B cell (primary cell): ENCODE data around the gene ADGRV1. TPM values are rescaled to one million over a fixed set of nuclear protein-coding genes. Genes with fewer than 3 reads are reported as not detected.

Source experiments
- ATAC-seq: fragments of 200-7000 bp; cut with Tn5 transposase; one replicate; pipeline ENCODE4 v1.10.0; 2021; ENCODE audit warnings: low read depth, mild to moderate bottlenecking, moderate number of reproducible peaks, moderate library complexity
- CTCF ChIA-PET: fragments of 350-600 bp; sonication (Branson Sonifier 250); formaldehyde crosslinking; loops from one replicate; lab custom pipeline; 2021; ENCODE audit warnings: antibody characterized with exemption, inconsistent platforms; lab: Charles Lee
- POLR2A ChIA-PET: fragments of 350-600 bp; sonication (Branson Sonifier 250); formaldehyde crosslinking; loops from one replicate; lab custom pipeline; 2021; ENCODE audit warnings: antibody characterized with exemption; lab: Charles Lee
- DNase-seq: peaks from one replicate; pipeline ENCODE4 v3.0.0; 2013
- H2AFZ ChIP-seq: 2 replicates; pipeline ENCODE4 v1.6.1; 2012; ENCODE audit warnings: mild to moderate bottlenecking, low read depth, low read length; ENCODE audit not compliant: insufficient read depth, poor library complexity, severe bottlenecking
- H3K27ac ChIP-seq, 2 donors: 1 replicate in 1 of 2; 2 replicates in 1 of 2; pipeline ENCODE4 v1.5.1; 2012 to 2013; ENCODE audit warnings: low read length in 2 of 2, mild to moderate bottlenecking in 2 of 2, moderate library complexity in 1 of 2
- H3K27me3 ChIP-seq, 4 experiments: fragments of 200-600 bp in 1 of 4; sonication (generic) in 1 of 4; replicated peaks in 1 of 4; 1 replicate in 2 of 4; 2 replicates in 2 of 4; pipeline versions ENCODE4 v1.6.1 to v1.7.0; 2013 to 2016; ENCODE audit warnings: low read length in 3 of 4, mild to moderate bottlenecking in 2 of 4, mixed read lengths in 1 of 4, moderate library complexity in 1 of 4; ENCODE audit not compliant: insufficient read depth in 4 of 4, control insufficient read depth in 3 of 4; ENCODE audit errors: control extremely low read depth in 1 of 4
- H3K36me3 ChIP-seq, 2 experiments: replicated peaks in 1 of 2; 1 replicate in 1 of 2; 2 replicates in 1 of 2; pipeline versions ENCODE4 v1.6.1 to v1.7.1; 2013; ENCODE audit warnings: low read length in 1 of 2; ENCODE audit not compliant: insufficient read depth in 2 of 2, control insufficient read depth in 1 of 2; ENCODE audit errors: control extremely low read depth in 1 of 2, extremely low read depth in 1 of 2
- H3K4me1 ChIP-seq, 2 donors: fragments of 200-600 bp in 1 of 2; sonication (generic) in 1 of 2; 1 replicate in 1 of 2; 2 replicates in 1 of 2; pipeline versions ENCODE4 v1.5.1 to v1.6.1; 2013 to 2017; ENCODE audit warnings: low read length in 2 of 2; ENCODE audit not compliant: control insufficient read depth in 2 of 2, insufficient read depth in 2 of 2
- H3K4me2 ChIP-seq: replicated peaks from 2 replicates; pipeline ENCODE3; 2012; ENCODE audit warnings: mild to moderate bottlenecking, low read depth, low read length; ENCODE audit not compliant: poor library complexity, severe bottlenecking
- H3K4me3 ChIP-seq, 5 experiments: fragments of 200-600 bp in 1 of 5; sonication (generic) in 1 of 5; 1 replicate in 3 of 5; 2 replicates in 2 of 5; pipeline versions ENCODE4 v1.5.1 to v1.7.0; 2011 to 2016; ENCODE audit warnings: low read length in 4 of 5, mild to moderate bottlenecking in 4 of 5, low read depth in 2 of 5, control low read depth in 1 of 5, moderate library complexity in 1 of 5; ENCODE audit not compliant: insufficient read depth in 1 of 5; ENCODE audit errors: control extremely low read depth in 1 of 5, extremely low read depth in 1 of 5
- H3K79me2 ChIP-seq: fragments of 200-600 bp; sonication (generic); one replicate; pipeline ENCODE4 v1.6.0; 2016; ENCODE audit warnings: low read length; ENCODE audit not compliant: control insufficient read depth, insufficient read depth
- H3K9ac ChIP-seq: fragments of 200-600 bp; sonication (generic); 2 replicates; pipeline ENCODE4 v1.6.1; 2017; ENCODE audit warnings: mild to moderate bottlenecking, low read length, moderate library complexity
- H3K9me3 ChIP-seq, 3 donors: one replicate each; pipeline versions ENCODE4 v1.6.1 to v1.7.1; 2013; ENCODE audit warnings: low read length in 2 of 3; ENCODE audit not compliant: control insufficient read depth in 2 of 3, insufficient read depth in 1 of 3; ENCODE audit errors: control extremely low read depth in 1 of 3
- H4K20me1 ChIP-seq: 2 replicates; pipeline ENCODE4 v1.6.0; 2012; ENCODE audit warnings: mild to moderate bottlenecking, low read length; ENCODE audit not compliant: insufficient read depth, control insufficient read depth, poor library complexity, severe bottlenecking
- H3K27ac Mint-ChIP-seq: one replicate; pipeline ENCODE4 v1.8.0; 2021; ENCODE audit warnings: mixed read lengths
- H3K27me3 Mint-ChIP-seq: one replicate; pipeline ENCODE4 v1.8.0; 2021; ENCODE audit warnings: mixed read lengths
- H3K4me1 Mint-ChIP-seq: one replicate; pipeline ENCODE4 v1.8.0; 2021; ENCODE audit warnings: mixed read lengths
- H3K4me3 Mint-ChIP-seq: one replicate; pipeline ENCODE4 v1.8.0; 2021; ENCODE audit warnings: mixed read lengths
- H3K9me3 Mint-ChIP-seq: one replicate; pipeline ENCODE4 v1.8.0; 2022; ENCODE audit warnings: mixed read lengths; ENCODE audit not compliant: insufficient read depth
- EZH2 ChIP-seq: IDR thresholded peaks from 2 replicates; pipeline ENCODE4 v1.6.1; 2012; ENCODE audit warnings: borderline replicate concordance, low read depth, mild to moderate bottlenecking, moderate library complexity, low read length; ENCODE audit not compliant: insufficient read depth, poor library complexity, severe bottlenecking
- WGBS: methylation state at CpG from one replicate; pipeline ENCODE4 v1.1.5; 2013; ENCODE audit warnings: missing lambda C conversion rate; ENCODE audit not compliant: insufficient coverage; 5-methylcytosine and 5-hydroxymethylcytosine counted together
- intact Hi-C: fragments of 100-400 bp; cut with micrococcal nuclease; formaldehyde crosslinking; loops from one replicate; pipeline ENCODE4 v1.10.0; 2022
- polyA plus RNA-seq: library from polyadenylated mRNA; depleted of rRNA; stranded (reverse); fragments of >200 nt; gene quantifications from 2 replicates; pipeline ENCODE4 v1.2.3, GENCODE V29; 2012
- total RNA-seq, 2 donors: library from RNA; stranded (reverse); fragments of 120-200 nt in 1 of 2; gene quantifications; 1 replicate in 1 of 2; 2 replicates in 1 of 2; pipeline versions ENCODE4 v1.2.3 to v1.2.4, GENCODE V29; 2013 to 2022
- TF ChIP-seq, protein P1 (sequence below): fragments of 200-600 bp; IDR thresholded peaks from one replicate; pipeline ENCODE4 v1.8.0; 2022; ENCODE audit warnings: antibody characterized with exemption, mild to moderate bottlenecking

Gene ADGRV1
- total and polyA plus RNA-seq, 2 donors (not counting 1 experiment from before 2014, with no cell fraction given) = 0.07 TPM; not detected in 1

DNA sequence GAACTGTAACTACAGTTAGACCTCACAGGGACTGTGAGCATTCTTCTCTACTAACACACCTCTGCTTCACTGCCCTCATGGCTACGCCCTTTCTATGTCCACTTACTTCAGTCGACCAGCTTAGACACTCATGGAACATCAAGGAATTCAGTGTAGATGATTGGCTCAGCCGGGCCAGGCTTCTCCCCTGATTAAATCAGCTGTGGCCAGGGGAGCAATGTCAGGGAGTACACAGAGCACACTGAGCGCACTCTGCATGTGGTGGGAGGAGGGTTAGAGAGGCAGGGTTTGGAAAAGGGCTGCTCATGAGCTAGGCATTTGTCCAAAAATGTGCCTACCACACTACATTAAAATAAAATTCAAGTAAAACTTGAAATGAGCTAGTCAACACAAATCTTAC lies 424.0 kb downstream of the ADGRV1 start:
- POLR2A ChIA-PET = no interaction called here
- DNase-seq (no peak), ATAC-seq (no peak)
- Histone ChIP-seq H3K27ac (no peak overlapping the region), H3K36me3 (no peaks in the 10 kb centered on the region), H3K4me3 (no peak overlapping the region), H3K9me3 (no peaks in the 10 kb centered on the region), H3K27me3 (no peaks in the 10 kb centered on the region), H3K4me2 (no peak overlapping the region), H4K20me1 (no peaks in the 10 kb centered on the region), H3K9ac (no peak overlapping the region), H2AFZ (no peak overlapping the region), H3K4me1 (no peaks in the 10 kb centered on the region), H3K79me2 (no peaks in the 10 kb centered on the region)
- CTCF ChIA-PET = no interaction called here
- no peaks in the 10 kb centered on the region for H3K9me3 Mint-ChIP-seq
- H3K27ac Mint-ChIP-seq = no peak overlapping the region
- intact Hi-C loops = no loop called here
- TF ChIP-seq, protein P1, sequence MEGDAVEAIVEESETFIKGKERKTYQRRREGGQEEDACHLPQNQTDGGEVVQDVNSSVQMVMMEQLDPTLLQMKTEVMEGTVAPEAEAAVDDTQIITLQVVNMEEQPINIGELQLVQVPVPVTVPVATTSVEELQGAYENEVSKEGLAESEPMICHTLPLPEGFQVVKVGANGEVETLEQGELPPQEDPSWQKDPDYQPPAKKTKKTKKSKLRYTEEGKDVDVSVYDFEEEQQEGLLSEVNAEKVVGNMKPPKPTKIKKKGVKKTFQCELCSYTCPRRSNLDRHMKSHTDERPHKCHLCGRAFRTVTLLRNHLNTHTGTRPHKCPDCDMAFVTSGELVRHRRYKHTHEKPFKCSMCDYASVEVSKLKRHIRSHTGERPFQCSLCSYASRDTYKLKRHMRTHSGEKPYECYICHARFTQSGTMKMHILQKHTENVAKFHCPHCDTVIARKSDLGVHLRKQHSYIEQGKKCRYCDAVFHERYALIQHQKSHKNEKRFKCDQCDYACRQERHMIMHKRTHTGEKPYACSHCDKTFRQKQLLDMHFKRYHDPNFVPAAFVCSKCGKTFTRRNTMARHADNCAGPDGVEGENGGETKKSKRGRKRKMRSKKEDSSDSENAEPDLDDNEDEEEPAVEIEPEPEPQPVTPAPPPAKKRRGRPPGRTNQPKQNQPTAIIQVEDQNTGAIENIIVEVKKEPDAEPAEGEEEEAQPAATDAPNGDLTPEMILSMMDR = no peak
- no peak for TF ChIP-seq EZH2
- no peaks in the 10 kb centered on the region for H3K27me3 Mint-ChIP-seq
- 58% methylated on average over 3 of the region's 4 CpGs for WGBS
- H3K4me3 Mint-ChIP-seq = no peak overlapping the region
- H3K4me1 Mint-ChIP-seq = no peaks in the 10 kb centered on the region

DNA sequence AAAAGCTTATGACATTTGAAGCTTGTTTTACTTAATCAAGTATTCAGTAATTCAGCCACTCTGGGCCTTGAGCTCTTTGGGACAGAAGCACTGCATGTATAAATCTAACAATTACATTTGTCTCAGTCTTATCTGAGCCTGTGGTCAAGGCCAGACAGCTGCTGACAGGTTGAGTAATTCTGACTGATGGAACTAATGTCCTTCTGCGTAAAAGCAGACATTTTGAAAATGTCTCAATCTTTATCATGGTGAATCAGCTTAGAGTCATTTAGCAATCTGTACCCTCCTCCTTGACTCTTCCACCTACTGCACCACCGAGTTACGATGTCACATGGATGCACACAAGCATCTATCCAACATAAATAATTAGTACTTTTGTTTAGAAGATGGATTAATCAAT lies 424.6 kb downstream of the ADGRV1 start:
- Histone ChIP-seq H3K4me1 (no peaks in the 10 kb centered on the region), H3K27me3 (no peaks in the 10 kb centered on the region), H3K4me2 (no peak overlapping the region), H3K9ac (no peak overlapping the region), H3K27ac (no peak overlapping the region), H3K36me3 (no peaks in the 10 kb centered on the region), H4K20me1 (no peaks in the 10 kb centered on the region), H2AFZ (no peak overlapping the region), H3K79me2 (no peaks in the 10 kb centered on the region), H3K4me3 (no peak overlapping the region), H3K9me3 (no peaks in the 10 kb centered on the region)
- no peaks in the 10 kb centered on the region for H3K27me3 Mint-ChIP-seq
- H3K9me3 Mint-ChIP-seq = no peaks in the 10 kb centered on the region
- DNase-seq (no peak), ATAC-seq (no peak)
- WGBS = no CpG with 5 or more reads among the region's 3 CpGs
- intact Hi-C loops = no loop called here
- TF ChIP-seq, protein P1 = no peak
- no peak for TF ChIP-seq EZH2
- no peak overlapping the region for H3K27ac Mint-ChIP-seq
- H3K4me3 Mint-ChIP-seq = no peak overlapping the region
- H3K4me1 Mint-ChIP-seq = no peaks in the 10 kb centered on the region
- ChIA-PET POLR2A (no interaction called here), CTCF (no interaction called here)
